ENCODE data around the gene RPS6KB1. TPM values are rescaled to one million over a fixed set of nuclear protein-coding genes. Genes with fewer than 3 reads are reported as not detected.
A peak's percentile ranks its signal among the peaks of the same experiment; 100 is the strongest.

Gene RPS6KB1
- total RNA-seq, 1 donor = 29.0 TPM

- Histone ChIP-seq H2AFZ (ENCODE audit: low read length) (no peak overlapping the region), H3K36me3 (ENCODE audit: insufficient read depth, low read length) (peaks cover 9% of the 10 kb centered on the region), H3K4me3 (ENCODE audit: insufficient read depth, low read length) (no peak overlapping the region), H3K9me3 (ENCODE audit: low read depth, low read length) (no peaks in the 10 kb centered on the region), H3K4me1 (ENCODE audit: insufficient read depth, low read length) (no peaks in the 10 kb centered on the region), H3K4me2 (ENCODE audit: insufficient read depth, low read length) (no peak overlapping the region), H3K27ac (ENCODE audit: low read depth, low read length) (no peak overlapping the region), H3K27me3 (ENCODE audit: insufficient read depth, low read length) (no peaks in the 10 kb centered on the region), H4K20me1 (ENCODE audit: insufficient read depth, low read length) (no peaks in the 10 kb centered on the region), H3K79me2 (ENCODE audit: insufficient read depth, low read length) (no peaks in the 10 kb centered on the region)
- no peak for TF ChIP-seq CTCF (IDR thresholded peaks at IDR 0.05; ENCODE audit: extremely low read depth, low read depth, low read length)
- no peak for DNase-seq (ENCODE audit: insufficient read length, low spot score, missing footprints)
Observed at GRCh38 chr17:59884861-59885260, 8.1 kb upstream of the RPS6KB1 start.

GRCh38 chr17:59888145-59888750, 4.7 kb upstream of the RPS6KB1 start:
- H3K27ac ChIP-seq (ENCODE audit: low read depth, low read length) = no peak overlapping the region
- peak; percentile 61 for DNase-seq (ENCODE audit: insufficient read length, low spot score, missing footprints)
- no peak for TF ChIP-seq CTCF (IDR thresholded peaks at IDR 0.05; ENCODE audit: extremely low read depth, low read depth, low read length)
- H2AFZ ChIP-seq (ENCODE audit: low read length) = no peak overlapping the region
- H3K27me3 ChIP-seq (ENCODE audit: insufficient read depth, low read length) = no peaks in the 10 kb centered on the region
- H4K20me1 ChIP-seq (ENCODE audit: insufficient read depth, low read length) = no peaks in the 10 kb centered on the region
- peaks cover 12% of the 10 kb centered on the region for H3K4me1 ChIP-seq (ENCODE audit: insufficient read depth, low read length)
- no peak overlapping the region for H3K4me2 ChIP-seq (ENCODE audit: insufficient read depth, low read length)
- H3K4me3 ChIP-seq (ENCODE audit: insufficient read depth, low read length) = no peak overlapping the region
- H3K79me2 ChIP-seq (ENCODE audit: insufficient read depth, low read length) = peaks cover 9% of the 10 kb centered on the region
- no peaks in the 10 kb centered on the region for H3K9me3 ChIP-seq (ENCODE audit: low read depth, low read length)
- H3K36me3 ChIP-seq (ENCODE audit: insufficient read depth, low read length) = peaks cover 5% of the 10 kb centered on the region

- Histone ChIP-seq H2AFZ (ENCODE audit: low read length) (no peak overlapping the region), H3K27ac (ENCODE audit: low read depth, low read length) (no peak overlapping the region), H3K4me1 (ENCODE audit: insufficient read depth, low read length) (peaks cover 21% of the 10 kb centered on the region), H4K20me1 (ENCODE audit: insufficient read depth, low read length) (peaks cover 8% of the 10 kb centered on the region), H3K9me3 (ENCODE audit: low read depth, low read length) (no peaks in the 10 kb centered on the region), H3K4me3 (ENCODE audit: insufficient read depth, low read length) (no peak overlapping the region), H3K79me2 (ENCODE audit: insufficient read depth, low read length) (peaks cover 31% of the 10 kb centered on the region), H3K27me3 (ENCODE audit: insufficient read depth, low read length) (no peaks in the 10 kb centered on the region), H3K4me2 (ENCODE audit: insufficient read depth, low read length) (no peak overlapping the region), H3K36me3 (ENCODE audit: insufficient read depth, low read length) (no peaks in the 10 kb centered on the region)
- TF ChIP-seq CTCF (IDR thresholded peaks at IDR 0.05; ENCODE audit: extremely low read depth, low read depth, low read length) = no peak
- peak; percentile 77 for DNase-seq (ENCODE audit: insufficient read length, low spot score, missing footprints)
Observed at GRCh38 chr17:59890720-59891119, 2.2 kb upstream of the RPS6KB1 start.

GRCh38 chr17:59892251-59892923, 534 bp upstream of the RPS6KB1 start:
- no peaks in the 10 kb centered on the region for H3K27me3 ChIP-seq (ENCODE audit: insufficient read depth, low read length)
- H3K4me1 ChIP-seq (ENCODE audit: insufficient read depth, low read length) = peaks cover 28% of the 10 kb centered on the region
- H3K4me3 ChIP-seq (ENCODE audit: insufficient read depth, low read length) = peak overlapping the region; percentile 81
- H3K4me2 ChIP-seq (ENCODE audit: insufficient read depth, low read length) = peak overlapping the region; percentile 82
- TF ChIP-seq CTCF (IDR thresholded peaks at IDR 0.05; ENCODE audit: extremely low read depth, low read depth, low read length) = no peak
- DNase-seq (ENCODE audit: insufficient read length, low spot score, missing footprints) = peak; percentile 84
- H3K9me3 ChIP-seq (ENCODE audit: low read depth, low read length) = no peaks in the 10 kb centered on the region
- H2AFZ ChIP-seq (ENCODE audit: low read length) = peak overlapping the region; percentile 83
- peaks cover 48% of the 10 kb centered on the region for H3K79me2 ChIP-seq (ENCODE audit: insufficient read depth, low read length)
- peak overlapping the region; percentile 47 for H3K27ac ChIP-seq (ENCODE audit: low read depth, low read length)
- peaks cover 11% of the 10 kb centered on the region for H4K20me1 ChIP-seq (ENCODE audit: insufficient read depth, low read length)
- H3K36me3 ChIP-seq (ENCODE audit: insufficient read depth, low read length) = no peaks in the 10 kb centered on the region
